Ovary (tissue), 9 donors: Measurements from ENCODE around the gene SLC9A1. TPM values are rescaled to one million over a fixed set of nuclear protein-coding genes. Genes with fewer than 3 reads are reported as not detected.
"Not testable (repeated sequence)": the region's sequence is repeated elsewhere in the genome, so short reads cannot be mapped to it uniquely, and the experiment has no call there.

ENCODE experiments used
- DNase-seq, 5 donors: peaks; one replicate each; pipeline ENCODE4 v3.0.0-alpha.2; 2019 to 2020
- H3K27ac ChIP-seq, 2 donors: fragments of 200-600 bp; one replicate each; pipeline versions ENCODE4 v1.5.1 to v1.8.0; 2019 to 2022
- H3K27me3 ChIP-seq: fragments of 200-600 bp; one replicate; pipeline ENCODE4 v1.8.0; 2022
- H3K36me3 ChIP-seq: fragments of 200-600 bp; sonication (generic); one replicate; pipeline ENCODE4 v1.5.1; 2019
- H3K4me1 ChIP-seq: one replicate; pipeline ENCODE4 v1.8.1; 2013; ENCODE audit warnings: mild to moderate bottlenecking, moderate library complexity; ENCODE audit not compliant: insufficient read depth
- H3K4me3 ChIP-seq: fragments of 200-600 bp; sonication (generic); one replicate; pipeline ENCODE4 v1.5.1; 2017
- H3K9me3 ChIP-seq, 2 donors: fragments of 200-600 bp in 1 of 2; sonication (generic) in 1 of 2; one replicate each; pipeline versions ENCODE4 v1.5.1 to v1.8.1; 2013 to 2019; ENCODE audit warnings: mild to moderate bottlenecking in 1 of 2, moderate library complexity in 1 of 2
- CTCF ChIP-seq, 3 donors: fragments of 450-650 bp in 2 of 3; fragments of 200-600 bp in 1 of 3; IDR thresholded peaks; one replicate each; pipeline versions ENCODE4 v1.5.1 to v1.8.0; 2016 to 2022; ENCODE audit warnings: antibody characterized with exemption in 3 of 3, mild to moderate bottlenecking in 1 of 3
- EP300 ChIP-seq: sonication (generic); formaldehyde crosslinking; IDR thresholded peaks from one replicate; pipeline ENCODE4 v1.6.1; 2017; ENCODE audit warnings: antibody characterized with exemption
- POLR2A ChIP-seq: fragments of 450-650 bp; IDR thresholded peaks from one replicate; pipeline ENCODE4 v1.6.1; 2017; ENCODE audit warnings: antibody characterized with exemption, mild to moderate bottlenecking, moderate library complexity
- WGBS, 3 donors: extraction: QIAGEN DNeasy Blood & Tissue Kit in 1 of 3; methylation state at CpG; one replicate each; pipeline versions ENCODE4 v1.1.5 to v1.1.7; 2013 to 2017; 5-methylcytosine and 5-hydroxymethylcytosine counted together
- intact Hi-C, 4 donors: fragments of 100-400 bp; cut with DNase I; formaldehyde crosslinking; loops; one replicate each; pipeline versions ENCODE4 v1.11.0 to v1.15.1; 2022 to 2023
- polyA plus RNA-seq, 2 donors: library from polyadenylated mRNA; stranded (reverse); fragments of 200-250 nt in 1 of 2; fragments of 350-450 nt in 1 of 2; fragmentation: Illumina TruSeq in 1 of 2; extraction: RNeasy Lipid Tissue Mini Kit (QIAGEN cat#74804) in 1 of 2; gene quantifications; one replicate each; pipeline ENCODE4 v1.2.3, GENCODE V29; 2013 to 2014
- total RNA-seq, 7 donors: library from RNA; depleted of rRNA in 2 of 7; stranded (reverse); fragments of >200 nt in 2 of 7; fragmentation: NEBNext Ultra II Directional in 3 of 7; extraction: Animal tissue kit (Norgen Biotek cat#: 25700) in 3 of 7; gene quantifications; one replicate each; pipeline versions ENCODE4 v1.1.0 to v1.2.4, GENCODE V29; 2016 to 2023
- donor health status: DM: no; HTN: no; CAD: no; lungs with moderate emphysema.
- donor health status: DM: no; HTN: no; CAD: no.
- donor health status: Bipolar disorder and iron deficiency.
- donor health status: DM: yes; HTN: yes; CAD: no.
- donor health status: DM: no; HTN: no; CAD: no.
- donor health status: DM: yes; HTN: yes; CAD: no.

Gene SLC9A1
- total and polyA plus RNA-seq, 9 donors: 8.6 to 33.7 (median 14.8) TPM

- 67 to 73% (median 72%) methylated on average over 8 of the region's 8 CpGs for WGBS, 3 donors
- H3K4me1 ChIP-seq: no peaks in the 10 kb centered on the region
- no peaks in the 10 kb centered on the region for H3K9me3 ChIP-seq
- no peaks in the 10 kb centered on the region for H3K36me3 ChIP-seq
- TF ChIP-seq POLR2A (no peak), EP300 (no peak), CTCF (IDR thresholded peaks at IDR 0.05) (no peak)
- no peak overlapping the region for H3K27ac ChIP-seq
- no peak for DNase-seq
- intact Hi-C loops: loop anchor here in 1 of 4 donors (10.0 kb wide), 1 partner anchor 103 kb away; no protein-coding TSS in a partner anchor
- no peak overlapping the region for H3K4me3 ChIP-seq
- H3K27me3 ChIP-seq: no peaks in the 10 kb centered on the region
These were observed 37.2 kb upstream of the SLC9A1 start for GRCh38 chr1:27192039-27192529.

GRCh38 chr1:27184665-27185064 is 29.7 kb upstream of the SLC9A1 start:
- not testable (repeated sequence) for H3K27me3 ChIP-seq

DNA sequence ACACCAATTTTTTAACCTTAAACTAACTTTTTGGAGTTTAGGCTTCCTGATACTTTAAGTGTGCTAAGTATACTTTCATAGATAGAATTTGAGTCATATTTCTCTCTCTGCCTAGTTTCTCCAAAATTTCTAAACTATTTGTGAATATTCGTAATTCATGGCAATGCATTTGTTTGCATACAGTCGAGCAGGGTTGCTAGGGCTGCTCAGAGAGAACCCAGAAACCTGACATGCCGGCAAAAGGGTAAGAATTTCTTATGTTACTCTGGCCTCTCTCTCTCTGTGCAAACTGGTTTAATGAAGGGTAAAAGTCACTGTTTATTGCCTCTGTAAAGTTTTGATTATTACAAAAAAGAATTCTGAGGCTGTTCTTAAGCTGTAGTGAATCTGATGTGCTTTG is 25.1 kb upstream of the SLC9A1 start:
- intact Hi-C loops: no loop called here
- no peak for DNase-seq

More at GRCh38 chr1:27184665-27185064, 29.7 kb upstream of the SLC9A1 start:
- H3K4me1 ChIP-seq, H3K4me3 ChIP-seq, DNase-seq, H3K27ac ChIP-seq, H3K36me3 ChIP-seq, intact Hi-C loops, H3K9me3 ChIP-seq: not testable (repeated sequence)
- 73 to 85% (median 84%) methylated on average over 3 of the region's 3 CpGs for WGBS, 3 donors

GRCh38 chr1:27179379-27179778 is 24.5 kb upstream of the SLC9A1 start:
- intact Hi-C loops: no loop called here
- TF ChIP-seq POLR2A: no peak
- no peak for TF ChIP-seq CTCF (IDR thresholded peaks at IDR 0.05)
- no peak for TF ChIP-seq EP300
- H3K9me3 ChIP-seq: peaks cover 0 to 5% of the 10 kb centered on the region in 2 donors
- H3K27me3 ChIP-seq: no peaks in the 10 kb centered on the region
- H3K4me3 ChIP-seq: no peak overlapping the region
- no peaks in the 10 kb centered on the region for H3K4me1 ChIP-seq
- no peak for DNase-seq
- H3K27ac ChIP-seq: no peak overlapping the region
- no peaks in the 10 kb centered on the region for H3K36me3 ChIP-seq

More for the DNA sequence above, 25.1 kb upstream of the SLC9A1 start:
- no peaks in the 10 kb centered on the region for H3K36me3 ChIP-seq
- 66 to 85% (median 78%) methylated on average over 3 of the region's 3 CpGs for WGBS, 3 donors
- no peak overlapping the region for H3K27ac ChIP-seq
- no peaks in the 10 kb centered on the region for H3K27me3 ChIP-seq
- peaks cover 0 to 5% of the 10 kb centered on the region in 2 donors for H3K9me3 ChIP-seq
- no peak for TF ChIP-seq CTCF (IDR thresholded peaks at IDR 0.05)
- no peak for TF ChIP-seq EP300
- TF ChIP-seq POLR2A: no peak
- H3K4me3 ChIP-seq: no peak overlapping the region
- H3K4me1 ChIP-seq: no peaks in the 10 kb centered on the region

GRCh38 chr1:27176954-27177353 is 22.0 kb upstream of the SLC9A1 start:
- no peaks in the 10 kb centered on the region for H3K4me1 ChIP-seq
- H3K9me3 ChIP-seq: peaks cover 0 to under 1% of the 10 kb centered on the region in 2 donors
- H3K27me3 ChIP-seq: no peaks in the 10 kb centered on the region
- DNase-seq: no peak
- no peak overlapping the region for H3K4me3 ChIP-seq
- no peak overlapping the region for H3K27ac ChIP-seq
- intact Hi-C loops: no loop called here
- H3K36me3 ChIP-seq: no peaks in the 10 kb centered on the region
- 90 to 95% (median 93%) methylated on average over 26 of the region's 26 CpGs for WGBS, 3 donors
- TF ChIP-seq POLR2A (no peak), CTCF (IDR thresholded peaks at IDR 0.05) (no peak), EP300 (no peak)
